CD4-positive, alpha-beta T cell treated with Interleukin-17A for 1 hour (primary cell): ENCODE measurements around the gene PEAK1.

Source experiments
- DNase-seq: peaks from one replicate; pipeline ENCODE4 v3.0.0-alpha.2; 2020

The PEAK1 gene

DNA sequence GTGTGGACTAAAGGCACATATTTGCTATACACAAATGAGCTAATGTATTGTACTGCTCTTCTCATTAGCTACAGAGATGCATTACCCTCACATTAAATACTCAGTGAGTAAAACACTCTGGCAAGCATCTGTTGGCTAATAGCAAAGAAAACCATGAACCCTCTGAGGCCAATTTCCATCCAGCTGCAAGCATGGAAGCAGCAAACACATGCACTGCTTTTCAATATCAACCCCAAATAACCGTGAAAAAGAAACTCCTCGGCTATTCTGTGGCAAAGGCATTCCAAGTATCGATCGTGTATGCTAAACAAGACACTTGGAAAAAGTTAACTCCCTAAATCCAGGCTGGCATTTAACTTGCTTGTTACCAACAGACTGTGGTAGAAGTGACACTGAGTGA is 67.0 kb downstream of the PEAK1 start:
- DNase-seq, result no peak

DNA sequence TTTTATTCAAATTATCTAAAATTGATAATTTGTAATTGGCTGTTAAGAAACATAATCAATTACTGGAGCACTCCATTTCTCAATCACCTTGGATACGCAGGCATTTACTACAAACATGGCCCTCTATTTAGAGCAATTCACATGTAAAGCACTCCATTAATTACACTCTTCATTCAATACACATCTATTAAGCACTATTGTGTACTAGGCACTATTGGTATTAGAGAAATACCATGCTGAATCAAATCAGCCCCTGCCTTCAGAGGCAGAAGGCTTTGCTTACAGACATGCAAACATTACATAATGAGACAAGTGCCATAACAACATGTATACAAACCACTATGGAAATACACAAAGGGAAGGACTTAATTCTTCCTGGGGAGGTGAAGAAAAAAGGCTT is 69.1 kb downstream of the PEAK1 start:
- DNase-seq, result no peak

DNA sequence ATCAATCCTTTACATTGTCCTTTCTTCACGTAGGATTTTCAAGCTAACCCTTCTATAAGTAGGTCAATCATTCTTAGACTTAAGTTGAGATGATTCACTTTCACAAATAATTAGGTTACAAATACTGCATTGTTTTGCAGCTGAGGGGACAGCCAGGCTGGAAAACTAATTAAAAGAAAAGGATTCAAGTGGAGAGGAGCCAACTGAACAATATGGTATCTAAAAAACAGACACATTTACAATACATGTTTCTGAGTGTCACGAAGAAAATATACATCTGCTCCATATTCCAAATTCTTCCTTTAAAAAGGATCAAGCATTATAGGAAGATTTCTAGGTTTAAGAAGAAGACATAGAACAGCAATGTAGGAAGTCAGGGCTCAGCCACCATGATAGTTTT is 70.2 kb downstream of the PEAK1 start:
- DNase-seq, result no peak

DNA sequence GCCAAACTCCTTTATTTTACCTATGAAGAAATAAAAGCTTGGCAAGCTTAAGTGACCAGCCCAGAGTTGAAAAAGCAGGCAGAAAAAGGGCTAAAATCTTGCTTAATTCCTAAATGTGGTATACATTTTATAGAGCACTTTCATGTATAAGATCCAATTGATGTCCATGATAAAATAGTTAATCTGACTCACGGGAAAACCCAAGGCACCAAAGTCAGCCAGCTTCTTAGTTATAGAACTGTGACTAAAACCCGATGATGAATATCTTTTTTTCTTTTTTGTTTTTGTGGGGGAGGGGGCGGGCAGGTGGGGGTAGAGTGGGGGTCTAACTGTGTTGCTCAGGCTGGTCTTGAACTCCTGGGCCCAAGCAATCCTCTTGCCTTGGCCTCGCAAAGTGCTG is 71.4 kb downstream of the PEAK1 start:
- no peak for DNase-seq

DNA sequence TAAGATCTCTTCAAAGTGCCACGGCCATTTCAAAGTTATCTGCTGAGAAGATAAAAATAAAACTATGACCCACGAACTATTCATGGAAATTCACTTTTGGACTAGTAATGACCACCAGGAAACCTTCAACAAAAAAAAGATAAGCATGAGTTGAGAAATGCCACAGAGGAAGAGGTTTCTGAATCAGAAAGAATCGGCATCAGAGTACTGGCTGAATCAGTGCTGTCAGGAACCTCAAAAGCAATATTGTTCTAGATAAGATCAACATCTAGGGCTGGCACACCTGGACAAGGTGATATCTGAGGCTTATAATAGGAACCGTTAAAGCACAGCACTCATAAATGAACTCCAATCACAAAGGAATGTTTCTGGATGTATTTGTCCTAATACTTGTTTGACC is 72.7 kb downstream of the PEAK1 start:
- DNase-seq, result no peak

DNA sequence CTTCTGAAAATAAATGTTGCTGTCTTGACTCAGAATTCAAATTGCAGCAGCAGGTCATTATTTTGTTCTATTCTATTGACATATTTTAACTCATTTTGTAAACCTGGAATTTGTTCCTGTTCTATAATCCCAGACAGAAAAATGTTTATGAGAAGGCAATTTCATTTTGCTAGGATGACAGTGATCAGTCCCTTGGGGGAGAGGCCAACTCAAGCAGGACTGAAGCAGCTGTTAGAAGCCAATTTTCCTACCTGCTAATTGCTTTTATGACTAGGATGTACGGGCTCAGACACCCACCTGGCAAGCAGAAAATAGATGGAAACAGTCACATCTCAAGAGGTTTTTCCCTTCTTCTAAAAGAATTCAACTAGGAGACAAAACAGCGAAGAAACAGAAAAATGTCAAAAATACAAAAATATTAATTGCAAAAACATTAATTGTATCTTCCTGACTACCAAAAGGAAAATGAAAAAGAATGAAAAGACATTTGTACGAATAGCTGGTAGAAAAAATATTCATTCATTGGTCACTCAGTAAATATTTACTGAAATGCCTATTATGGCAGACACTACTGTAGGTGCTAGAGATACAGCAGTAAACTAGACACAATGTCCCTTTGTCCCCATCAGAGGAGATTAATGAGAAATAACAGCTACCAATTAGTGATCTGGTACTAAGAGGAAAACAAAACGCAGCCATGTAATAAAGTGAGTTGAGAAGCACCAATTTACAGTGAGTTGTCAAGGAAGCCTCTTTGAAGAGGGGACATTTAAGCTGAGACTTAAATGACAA is 73.5 kb downstream of the PEAK1 start:
- no peak for DNase-seq

DNA sequence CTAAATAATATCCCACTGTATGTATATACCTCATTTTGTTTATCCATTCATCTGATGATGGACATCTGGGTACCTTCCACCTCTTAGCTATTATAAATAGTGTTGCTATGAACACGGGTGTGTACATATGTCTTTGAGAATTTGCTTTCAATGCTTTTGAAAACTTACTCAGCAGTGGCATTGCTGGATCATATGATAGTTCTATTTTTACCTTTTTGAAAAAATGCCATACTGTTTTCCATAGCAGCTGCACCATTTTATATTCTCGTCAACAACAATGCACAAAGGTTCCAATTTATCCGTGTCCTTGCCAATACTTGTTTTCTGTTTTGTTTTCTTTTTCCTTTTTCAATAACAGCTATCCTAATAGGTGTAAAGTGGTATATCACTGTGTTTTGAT is 77.1 kb downstream of the PEAK1 start:
- no peak for DNase-seq

DNA sequence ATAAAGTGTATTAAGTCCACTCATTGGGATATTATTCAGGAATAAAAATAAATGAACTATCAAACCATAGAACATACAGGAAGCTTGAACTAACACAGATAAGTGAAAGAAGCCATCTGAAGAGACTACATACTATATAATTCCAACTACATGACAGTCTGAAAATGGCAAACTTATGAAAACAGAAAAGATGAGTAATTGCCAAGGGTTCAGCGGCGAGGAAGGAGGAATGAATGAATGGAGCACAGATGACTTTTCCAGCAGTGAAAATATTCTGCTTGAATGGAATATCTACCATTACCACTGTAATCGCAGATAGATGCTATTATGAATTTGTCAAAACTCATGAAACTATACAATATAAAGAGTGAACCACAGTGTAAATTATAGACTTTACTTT is 79.7 kb downstream of the PEAK1 start:
- no peak for DNase-seq

DNA sequence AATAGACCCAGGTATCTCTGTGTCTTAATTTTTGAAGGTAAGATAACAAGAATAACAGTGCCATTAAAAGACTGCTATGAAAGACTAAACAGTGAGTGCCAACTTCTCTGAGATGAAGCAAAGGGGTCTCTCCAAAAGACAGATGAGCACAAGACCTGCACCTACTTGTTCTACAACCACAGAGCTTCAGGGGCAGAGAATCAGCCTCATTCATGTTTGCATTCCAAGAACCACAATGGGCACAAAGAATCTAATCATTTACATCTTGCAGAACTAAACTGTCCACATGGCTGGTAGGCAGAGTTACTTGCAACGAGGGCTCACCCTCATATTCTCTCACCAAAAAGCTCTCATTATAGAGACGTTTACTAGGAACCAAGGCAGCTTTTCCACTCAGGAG is 83.9 kb downstream of the PEAK1 start:
- no peak for DNase-seq

DNA sequence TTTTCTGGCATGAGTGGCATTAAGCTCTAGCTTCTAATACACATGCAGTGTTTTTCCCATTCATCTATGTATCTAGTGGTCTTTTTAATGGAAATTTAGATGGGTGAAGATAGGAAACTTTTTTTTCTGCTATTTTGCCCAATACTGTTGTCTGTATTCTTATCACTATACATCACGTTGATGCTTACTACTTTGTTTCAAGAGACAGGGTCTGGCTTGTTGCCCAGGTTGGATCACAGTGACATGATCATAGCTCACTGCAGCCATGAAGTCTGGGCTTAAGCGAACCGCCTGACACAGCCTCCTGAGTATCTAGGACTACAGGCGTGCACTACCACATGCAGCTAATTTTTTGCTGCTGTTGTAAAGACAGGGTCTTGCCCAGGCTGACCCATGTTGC is 84.6 kb downstream of the PEAK1 start:
- DNase-seq, result no peak

DNA sequence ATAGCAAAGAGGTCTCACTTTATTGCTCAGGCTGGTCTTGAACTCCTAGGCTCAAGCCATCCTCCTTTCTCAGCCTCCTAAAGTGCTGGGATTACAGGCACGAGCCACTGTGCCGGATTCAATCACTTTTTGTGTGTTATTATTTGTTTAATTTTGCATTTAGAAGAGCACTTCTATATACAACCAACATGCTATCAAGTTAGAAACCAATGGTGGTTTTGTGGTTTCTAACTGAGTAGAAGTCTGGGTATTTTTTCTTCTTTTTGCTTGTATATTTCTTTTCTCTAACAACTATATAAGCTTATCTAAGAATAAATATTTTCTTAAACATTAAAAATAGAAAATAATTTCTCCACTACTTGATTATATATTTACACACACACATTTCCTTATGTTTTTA is 86.7 kb downstream of the PEAK1 start:
- no peak for DNase-seq

DNA sequence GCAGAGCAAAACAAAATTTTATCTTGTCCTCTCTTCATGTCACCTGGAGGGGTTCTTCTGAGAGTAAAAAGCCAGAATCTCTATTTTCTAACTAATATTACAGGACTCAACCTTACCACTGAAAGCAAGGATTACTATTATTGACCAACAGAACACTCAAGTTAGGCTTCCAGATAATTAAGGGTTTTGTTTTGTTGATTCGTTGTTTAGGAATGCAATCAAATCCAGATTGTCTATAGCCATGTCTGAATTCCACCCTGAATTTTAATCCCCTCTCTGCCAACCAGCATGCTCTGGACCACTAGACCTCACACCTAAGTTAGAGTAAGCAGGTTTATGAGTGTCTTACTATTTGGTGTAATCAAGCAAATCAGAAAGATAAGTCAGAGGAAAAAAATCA is 90.7 kb downstream of the PEAK1 start:
- DNase-seq, result no peak

DNA sequence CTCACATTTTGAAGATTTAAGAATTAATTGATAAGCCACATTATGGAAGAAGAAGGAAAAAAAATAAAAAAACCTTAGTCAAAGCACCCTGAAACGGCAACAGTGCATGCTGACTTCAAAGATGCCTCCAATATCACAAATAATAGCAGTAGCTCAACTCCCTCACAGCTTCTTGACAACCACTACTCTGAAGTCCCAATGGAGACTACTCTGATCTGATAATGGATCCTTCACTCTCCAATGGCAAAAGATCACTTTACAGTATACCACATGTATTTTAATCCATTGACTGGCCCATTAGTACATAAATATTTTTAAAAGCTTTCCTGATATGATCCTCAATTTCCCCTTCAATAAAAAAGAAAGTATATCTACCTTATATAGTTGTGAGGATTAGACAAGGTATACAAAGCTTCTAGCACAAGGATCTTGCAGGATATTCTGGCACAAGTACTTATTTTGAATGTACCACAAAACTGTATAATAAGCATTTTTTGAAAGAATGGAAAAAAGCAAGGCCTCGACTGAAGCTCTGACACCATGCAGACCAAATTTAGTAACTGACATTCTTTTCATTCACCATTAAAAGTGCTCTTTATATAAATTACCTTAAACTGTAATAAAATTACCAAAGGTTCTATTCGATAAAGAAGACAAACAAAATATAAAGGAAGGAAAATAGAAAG is 91.9 kb downstream of the PEAK1 start:
- no peak for DNase-seq

DNA sequence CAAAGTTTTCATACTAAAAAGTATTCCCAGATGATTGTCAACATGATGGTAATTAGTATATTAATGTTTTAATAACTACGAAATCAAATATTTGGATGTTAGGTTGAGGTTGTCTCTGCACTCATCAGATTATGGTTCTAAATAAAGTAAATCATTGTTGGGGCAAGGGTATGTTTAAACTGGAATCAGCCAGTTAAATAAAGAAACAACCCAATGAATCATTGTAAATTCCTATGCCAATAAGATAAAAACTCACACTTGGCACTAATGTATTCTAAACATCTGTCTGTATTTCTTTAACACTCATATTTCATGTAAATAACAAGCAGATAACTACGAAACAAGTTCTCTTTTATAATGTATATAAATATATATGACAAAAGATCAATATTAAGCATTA is 92.7 kb downstream of the PEAK1 start:
- no peak for DNase-seq

DNA sequence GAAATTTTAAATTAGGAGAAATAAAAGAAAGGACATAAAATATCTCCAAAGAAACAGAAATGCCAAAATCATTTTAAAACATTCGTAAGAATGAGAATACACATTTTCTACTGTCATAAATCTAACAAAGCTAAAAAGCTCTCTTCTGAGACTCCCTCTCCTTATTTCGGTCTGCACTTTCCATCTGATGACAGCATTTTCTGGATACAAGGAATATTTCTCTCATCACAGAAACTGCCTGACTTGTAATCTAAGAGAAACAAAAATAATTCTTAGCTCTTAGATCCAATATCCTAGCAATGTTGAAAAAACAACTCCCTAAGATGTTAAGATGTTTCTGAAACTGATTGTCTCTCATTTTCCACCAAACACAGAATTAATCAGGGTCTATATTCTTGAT is 93.5 kb downstream of the PEAK1 start:
- DNase-seq, result no peak

DNA sequence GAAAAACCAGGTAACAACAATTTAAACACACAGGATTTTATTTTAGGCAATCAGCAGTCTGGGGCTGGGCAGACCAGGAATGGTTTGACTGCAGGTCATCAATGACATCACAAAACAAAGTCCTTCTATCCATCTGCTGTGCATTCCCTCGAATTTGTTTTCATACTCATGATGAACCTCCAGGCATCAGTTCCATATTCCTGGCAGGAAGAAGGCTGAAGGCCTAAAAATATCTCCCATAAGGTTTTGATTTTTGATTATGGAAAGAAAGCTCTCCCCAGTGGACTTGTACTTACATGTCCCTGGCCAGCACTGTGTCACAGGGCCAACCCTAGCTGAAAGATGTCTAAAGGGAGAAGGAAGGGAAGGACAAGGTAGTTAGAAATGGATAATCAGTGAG is 107.4 kb downstream of the PEAK1 start:
- DNase-seq, result no peak

DNA sequence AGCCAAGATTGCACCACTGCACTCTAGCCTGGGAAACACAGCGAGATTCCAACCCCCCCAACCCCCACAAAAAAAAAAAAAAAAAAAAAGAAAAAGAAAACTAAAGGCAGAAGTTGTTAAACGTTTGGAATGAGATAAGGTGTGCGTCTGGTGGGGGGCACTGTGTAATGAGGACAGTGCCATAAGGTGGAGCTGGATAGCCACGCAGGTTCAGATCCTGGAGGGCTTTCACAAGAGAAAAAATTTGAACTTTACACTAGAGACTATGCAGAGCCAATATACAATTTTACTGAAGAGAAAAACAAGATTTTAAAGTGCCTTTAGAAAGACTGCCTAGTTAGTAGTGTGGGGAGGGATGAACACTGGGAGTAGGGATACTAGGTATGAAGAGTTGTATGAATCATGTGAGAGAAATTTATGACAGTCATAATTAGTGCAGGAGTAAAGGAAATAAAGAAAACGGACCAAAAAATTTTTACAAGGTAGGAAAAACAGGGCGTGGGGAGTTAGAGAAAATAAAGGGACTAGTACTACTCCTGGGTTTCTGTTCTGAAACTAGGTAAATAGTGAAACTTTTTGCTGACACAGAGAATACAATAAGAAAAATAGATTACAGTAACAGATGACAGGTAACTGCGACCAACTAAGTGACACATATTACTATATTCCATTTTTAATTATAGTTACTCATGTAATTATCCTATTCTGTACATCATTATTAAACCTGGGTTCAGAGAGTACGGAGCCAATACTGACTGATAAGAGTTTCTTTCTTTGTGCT is 108.1 kb downstream of the PEAK1 start:
- no peak for DNase-seq

DNA sequence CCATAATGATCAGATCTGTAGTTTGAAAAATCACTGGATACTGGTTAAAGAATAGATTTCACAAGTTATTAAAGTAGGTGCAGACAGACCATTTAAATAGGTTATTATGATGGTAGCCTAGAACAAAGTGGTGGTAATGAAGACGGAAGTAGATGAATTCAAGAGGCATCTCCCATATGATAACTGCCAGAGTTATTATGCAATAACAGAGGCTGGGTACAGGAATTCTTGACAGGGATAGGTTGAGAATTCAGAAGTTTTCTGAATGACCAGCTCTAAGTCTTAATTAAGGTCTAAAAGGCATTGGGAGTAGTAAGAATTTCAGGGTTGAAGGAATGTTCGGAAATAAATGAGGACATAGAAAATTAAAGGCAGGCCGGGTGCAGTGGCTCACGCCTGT is 108.9 kb downstream of the PEAK1 start:
- DNase-seq, result no peak

DNA sequence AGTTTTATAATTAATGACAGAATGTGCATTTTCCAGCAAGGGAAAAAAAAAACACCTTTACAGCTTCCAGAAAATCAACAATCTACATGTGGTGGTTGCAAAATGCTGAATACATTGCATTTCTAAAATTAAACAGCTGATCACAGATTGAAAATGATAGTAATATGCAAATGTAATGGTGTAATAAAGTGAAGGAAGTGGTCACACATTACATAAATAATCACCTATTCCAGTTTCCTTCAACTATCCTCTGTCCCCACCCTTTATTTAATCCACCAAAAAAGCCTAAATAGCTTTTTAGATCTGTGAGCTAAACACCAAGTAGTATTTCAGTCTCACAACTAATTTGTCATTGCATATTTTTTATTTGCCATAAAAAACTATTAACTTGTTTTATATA is 110.5 kb downstream of the PEAK1 start:
- no peak for DNase-seq

DNA sequence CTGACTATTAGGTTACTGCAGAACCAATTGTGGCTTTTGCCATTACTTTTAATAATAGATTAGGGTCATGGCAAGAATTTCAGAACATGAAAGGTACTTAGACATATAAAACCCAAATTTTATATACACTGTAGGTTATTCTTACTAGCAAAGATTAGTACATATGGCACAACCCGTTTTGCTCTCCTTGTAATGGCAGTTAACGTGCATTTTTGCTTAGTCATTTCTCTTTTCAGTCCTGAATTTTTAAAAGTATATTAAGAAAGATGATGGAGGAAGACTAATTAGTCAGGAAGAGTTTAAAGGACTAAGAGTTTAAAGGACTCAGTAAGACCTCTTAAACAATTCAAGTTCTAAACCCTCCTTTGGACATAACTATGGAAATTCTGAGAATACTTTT is 114.0 kb downstream of the PEAK1 start:
- no peak for DNase-seq

DNA sequence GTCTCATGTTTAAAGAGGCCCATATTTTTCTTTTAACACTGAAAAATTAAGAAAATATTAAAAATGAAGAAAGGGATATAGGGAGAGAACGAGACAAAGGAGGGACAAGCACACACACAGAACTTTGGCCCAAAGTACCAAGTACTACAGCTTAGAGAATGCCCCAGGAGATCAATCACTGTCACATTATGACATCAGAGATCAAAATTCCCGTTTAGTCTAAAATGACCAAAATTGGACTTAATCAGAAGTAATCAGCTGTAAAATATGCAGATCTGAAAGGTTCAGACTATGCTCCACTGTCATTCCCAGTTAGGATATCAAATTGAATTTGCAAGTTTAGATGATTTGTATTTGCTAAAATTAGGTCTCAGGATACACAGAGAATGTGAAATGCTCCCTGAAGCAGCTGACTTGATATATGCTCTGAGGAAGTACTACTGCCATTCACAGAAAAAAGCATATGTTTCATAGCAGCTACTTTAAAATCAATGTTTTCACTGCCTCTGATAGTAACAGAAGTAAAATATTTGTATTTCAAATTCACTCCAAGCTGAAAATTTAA is 123.0 kb downstream of the PEAK1 start:
- no peak for DNase-seq

DNA sequence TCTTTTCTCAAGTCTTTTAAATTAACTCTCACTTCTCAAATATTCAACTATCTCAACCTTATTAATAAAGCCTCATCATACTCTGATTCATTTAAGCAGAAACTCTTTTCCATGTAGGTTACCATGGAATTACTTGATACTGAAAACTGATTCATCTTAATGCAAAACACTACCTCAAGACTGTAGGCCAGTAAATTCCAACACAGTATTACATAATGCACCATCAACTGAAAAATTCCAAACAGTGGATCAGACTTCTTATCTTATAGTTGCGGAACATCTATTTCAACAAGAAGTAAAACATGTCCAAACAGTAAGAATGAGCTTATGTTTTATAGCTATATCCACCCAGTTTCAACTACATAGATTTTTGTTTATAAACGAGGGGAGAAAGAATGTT is 124.5 kb downstream of the PEAK1 start:
- no peak for DNase-seq

DNA sequence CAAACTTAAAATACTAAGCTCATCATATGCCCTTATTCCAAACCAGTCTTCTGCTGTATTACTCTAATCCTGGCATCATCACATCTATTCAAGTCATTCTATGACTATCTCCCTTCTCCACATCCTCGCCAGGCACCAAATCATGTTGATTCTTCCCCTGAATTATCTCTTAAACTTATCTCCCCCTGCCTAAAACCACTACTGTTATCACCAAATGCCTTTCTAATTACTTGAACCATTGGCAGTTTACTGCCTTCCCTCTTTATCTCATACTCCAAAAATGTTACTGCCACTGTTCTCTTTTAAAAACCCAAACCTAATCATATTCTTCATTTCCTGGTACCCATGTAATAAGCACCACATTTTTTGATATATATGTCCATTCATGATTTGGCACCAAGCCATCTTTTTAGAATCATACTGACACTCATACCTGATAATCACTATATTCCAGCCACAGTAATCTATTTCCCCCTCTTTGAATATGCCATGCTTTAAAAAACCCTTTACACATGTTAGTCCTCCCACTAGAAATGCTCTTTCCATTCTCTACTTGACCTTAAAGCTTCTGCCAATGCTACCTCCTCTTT is 126.8 kb downstream of the PEAK1 start:
- no peak for DNase-seq
